Endometrium (tissue), 2 donors: ENCODE data around the gene CPSF4.

ENCODE experiments used
- FAIRE-seq: peaks from 2 replicates; lab custom pipeline; 2012; peaks lifted over from hg19 to GRCh38; lab: Jason Lieb, UNC
- donor health status: control.
- donor health status: control.

CPSF4 gene

DNA sequence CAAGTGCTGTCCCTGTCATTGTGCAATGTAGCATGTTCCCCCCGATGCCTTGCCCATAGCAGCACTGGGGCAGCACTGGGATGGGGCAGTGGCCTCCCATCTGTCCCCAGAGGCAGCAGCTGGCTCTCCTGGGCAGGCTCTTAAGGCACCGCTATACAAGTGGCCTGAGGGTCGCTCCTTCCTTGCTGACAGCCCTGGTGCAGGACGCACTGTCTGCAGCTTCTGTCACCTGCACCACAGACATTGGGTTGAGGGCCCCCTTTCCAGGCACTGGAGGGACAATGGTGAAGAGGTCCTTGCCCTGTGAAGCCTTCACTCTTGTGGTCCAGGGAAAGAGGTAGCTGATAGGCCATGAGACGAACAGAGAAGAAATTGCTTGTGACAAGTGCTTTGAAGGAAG, 10.6 kb downstream of the CPSF4 start:
- FAIRE-seq, result no peak

DNA sequence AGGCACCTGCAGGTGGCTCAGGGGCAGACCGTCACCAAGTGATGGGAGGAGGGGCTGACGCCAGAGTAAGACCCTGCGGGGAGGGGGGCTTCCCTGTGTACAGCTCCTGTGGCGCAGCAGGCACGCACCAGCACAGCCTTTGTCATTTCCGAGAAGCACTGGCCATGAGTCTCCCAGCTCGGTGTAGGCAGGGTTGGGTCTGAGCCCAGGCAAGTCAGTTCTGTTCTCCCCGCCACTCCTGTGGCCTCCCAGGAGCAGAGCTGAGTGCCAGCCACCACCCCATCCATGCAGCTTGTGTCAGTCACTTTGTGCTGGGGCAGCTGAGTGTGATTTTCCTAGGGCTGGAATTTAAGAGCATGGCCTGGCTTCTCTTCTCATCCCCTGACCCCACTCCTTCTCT, 13.2 kb downstream of the CPSF4 start:
- no peak for FAIRE-seq

DNA sequence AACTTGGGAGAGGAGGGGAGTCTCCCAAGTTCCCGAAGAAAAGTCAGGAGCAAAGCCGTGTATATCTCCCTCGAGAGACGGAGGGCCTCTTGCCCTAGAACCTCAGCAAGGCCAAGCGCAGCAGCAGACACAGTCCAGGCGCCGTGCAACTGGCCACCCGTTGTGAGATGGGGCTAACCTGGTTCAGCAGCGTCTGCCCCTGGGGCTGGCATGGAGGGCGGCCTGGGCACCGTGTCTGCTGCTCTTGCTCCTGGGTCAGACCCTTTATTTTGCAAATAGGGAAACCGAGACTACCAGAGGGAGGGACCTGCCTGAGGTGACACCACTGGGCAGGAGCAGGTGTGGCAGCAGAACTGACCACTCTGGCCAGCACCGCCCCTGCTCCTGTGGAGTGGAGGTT, 13.8 kb downstream of the CPSF4 start:
- FAIRE-seq, result no peak

DNA sequence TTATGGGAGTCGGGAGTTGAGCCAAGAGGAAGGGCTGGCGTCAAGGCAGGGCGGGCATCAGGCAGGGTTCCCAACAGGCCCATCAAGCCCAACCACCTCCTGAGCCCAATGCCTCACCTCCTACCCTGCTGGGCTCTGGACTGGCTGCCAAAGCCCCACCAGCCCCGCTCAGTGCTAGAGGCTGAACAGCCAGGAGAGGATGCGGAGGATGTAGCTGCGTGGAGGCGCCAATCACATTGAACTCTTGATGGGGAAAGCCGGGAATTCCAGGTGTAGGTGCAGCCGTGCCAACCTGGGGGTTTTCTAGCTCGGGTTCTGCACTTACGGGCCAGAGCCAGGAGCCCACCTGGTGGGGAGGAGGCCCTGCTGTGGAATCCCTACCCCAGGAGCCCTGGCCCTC, 14.4 kb downstream of the CPSF4 start:
- FAIRE-seq, result no peak

DNA sequence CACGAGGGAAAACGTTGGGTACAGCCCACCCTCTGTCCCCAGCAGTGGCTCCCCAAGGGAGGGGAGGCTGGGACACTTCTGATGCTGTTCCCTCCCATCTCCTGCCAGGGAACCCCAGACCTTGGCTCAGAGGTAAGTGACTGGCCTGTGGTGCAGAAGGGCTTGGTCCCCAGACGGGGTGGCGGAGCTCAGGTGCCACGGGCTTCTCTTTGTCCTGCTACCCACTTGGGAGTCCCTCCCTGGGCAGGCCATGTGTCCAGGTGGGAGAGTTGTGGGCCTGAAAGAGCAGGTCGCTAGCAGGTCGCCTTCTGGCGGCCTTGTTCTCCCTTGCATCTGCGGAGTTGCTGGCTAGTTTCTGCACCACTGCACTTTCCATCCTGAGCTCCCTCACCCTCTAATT, 17.1 kb downstream of the CPSF4 start:
- no peak for FAIRE-seq

DNA sequence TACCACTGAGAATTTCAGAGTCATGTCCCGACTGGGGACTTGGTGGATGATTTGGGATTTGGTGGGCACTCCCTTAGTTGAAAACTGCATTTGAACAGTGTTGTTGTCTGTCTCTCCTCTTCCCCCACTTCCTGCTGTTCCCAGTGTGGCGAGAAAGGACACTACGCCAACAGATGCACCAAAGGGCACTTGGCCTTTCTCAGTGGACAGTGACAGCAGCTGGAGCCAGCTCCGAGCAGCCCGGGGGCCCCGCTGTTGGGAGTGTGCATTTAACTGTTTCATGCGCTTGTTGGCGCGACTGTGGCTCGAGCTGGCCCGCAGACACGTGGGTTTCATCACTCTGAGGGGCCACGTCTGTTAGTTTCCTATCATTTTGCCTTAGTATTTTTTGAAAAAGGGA, 17.5 kb downstream of the CPSF4 start:
- FAIRE-seq, result no peak

DNA sequence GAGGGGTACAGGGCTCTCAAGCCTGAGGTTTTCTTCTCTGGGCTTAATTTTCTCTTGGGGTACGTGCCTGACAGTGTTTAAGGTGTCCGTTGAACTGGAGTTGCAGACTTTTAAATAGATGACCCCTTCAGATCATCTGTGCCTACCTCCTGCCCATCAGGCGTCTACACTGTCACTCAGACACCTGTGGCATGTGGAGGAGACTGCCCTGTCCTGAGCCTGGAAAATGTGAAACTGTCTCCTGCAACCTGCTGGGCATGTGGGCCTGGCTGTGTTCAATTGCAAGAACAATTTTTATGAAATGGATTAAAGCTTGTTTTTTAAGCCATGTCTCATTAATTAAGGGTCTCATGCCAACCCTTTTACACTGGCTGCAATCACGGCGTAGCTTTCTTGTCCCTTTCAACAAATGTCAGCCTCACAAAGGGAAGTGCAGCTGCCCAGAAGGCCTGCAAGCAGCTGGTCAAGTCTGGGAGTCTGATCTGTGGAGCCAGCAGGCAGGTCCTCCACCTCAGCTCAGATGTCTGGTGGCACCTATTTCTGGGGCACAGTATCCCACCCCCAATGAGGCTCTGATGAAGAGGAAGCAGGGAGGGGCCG, 18.4 kb downstream of the CPSF4 start:
- no peak for FAIRE-seq

DNA sequence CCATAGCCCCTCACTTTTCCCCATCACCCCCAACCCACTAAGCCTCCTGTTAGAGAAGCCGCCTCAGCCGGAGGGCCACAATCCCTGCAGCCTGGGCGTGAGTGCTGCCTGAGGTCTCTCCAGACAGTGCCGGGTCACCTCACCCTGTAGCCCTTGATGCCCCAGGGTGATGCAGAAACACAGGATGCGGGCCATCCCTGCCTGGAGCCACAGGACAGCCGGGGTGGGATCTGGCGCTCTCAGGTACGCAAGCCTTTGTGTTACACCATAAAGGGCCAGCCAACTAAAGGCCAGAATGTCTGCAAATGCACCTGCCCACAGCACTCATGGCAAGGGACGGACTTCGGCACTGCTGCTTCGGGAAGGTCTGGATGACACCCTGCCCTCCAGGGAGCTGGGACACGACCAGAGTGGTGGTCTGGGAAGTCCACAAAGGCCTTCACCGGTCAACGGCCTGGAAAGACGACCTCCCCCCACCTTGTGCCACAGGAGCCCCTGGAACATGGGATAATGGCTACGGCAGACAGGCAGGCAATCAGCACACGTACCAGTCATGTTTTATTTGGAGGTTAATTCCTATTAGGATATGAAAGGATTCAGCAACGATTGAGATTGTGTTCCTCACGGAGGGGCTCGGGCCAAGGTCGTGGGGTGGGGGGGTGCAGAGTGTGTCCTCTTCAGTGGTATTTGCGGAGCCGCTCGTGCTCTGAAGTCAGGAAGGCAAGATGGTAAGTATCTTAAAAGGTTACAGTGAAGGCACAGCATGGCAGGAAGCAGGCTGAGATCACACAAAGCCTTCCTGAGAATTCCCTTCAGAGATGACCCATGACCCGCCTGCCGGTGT, 19.1 kb downstream of the CPSF4 start:
- no peak for FAIRE-seq

DNA sequence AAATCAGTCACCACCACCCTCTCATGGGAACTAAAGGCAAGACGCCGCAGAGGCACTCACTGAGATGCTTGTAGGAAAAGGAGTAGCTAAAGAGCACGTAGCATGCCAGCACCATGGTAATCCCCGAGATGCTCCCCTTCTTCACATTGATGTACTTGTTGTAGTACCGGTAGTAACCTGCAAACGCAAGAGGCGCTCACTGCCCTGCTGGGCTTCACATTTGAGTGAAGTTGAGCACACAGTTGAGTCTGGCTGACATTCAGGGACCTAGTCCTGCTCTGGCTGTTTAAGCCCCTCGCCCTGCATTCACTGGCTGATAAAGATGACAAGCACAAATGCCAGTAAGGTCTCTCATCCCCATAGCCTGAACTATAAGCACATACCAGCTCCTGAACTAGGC, 20.3 kb downstream of the CPSF4 start:
- no peak for FAIRE-seq

DNA sequence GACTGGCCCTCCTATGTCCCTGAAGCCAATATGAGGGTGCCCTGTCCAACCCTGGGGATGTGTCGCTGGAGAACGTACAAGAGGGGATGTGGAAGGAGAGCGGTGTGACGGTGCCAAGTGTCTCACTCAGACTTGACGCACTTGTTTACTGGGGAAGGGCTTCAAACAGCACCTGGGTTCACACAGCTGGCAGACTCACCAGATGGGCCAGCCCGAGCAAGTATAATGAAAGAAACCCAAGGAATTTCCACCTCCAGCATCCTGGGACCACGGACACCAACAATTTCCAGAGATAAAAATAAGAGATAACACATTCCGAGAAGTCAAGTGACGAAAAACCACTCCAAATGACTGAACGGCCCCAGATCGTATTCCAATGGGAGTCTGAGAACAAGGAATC, 21.9 kb downstream of the CPSF4 start:
- FAIRE-seq, result no peak

DNA sequence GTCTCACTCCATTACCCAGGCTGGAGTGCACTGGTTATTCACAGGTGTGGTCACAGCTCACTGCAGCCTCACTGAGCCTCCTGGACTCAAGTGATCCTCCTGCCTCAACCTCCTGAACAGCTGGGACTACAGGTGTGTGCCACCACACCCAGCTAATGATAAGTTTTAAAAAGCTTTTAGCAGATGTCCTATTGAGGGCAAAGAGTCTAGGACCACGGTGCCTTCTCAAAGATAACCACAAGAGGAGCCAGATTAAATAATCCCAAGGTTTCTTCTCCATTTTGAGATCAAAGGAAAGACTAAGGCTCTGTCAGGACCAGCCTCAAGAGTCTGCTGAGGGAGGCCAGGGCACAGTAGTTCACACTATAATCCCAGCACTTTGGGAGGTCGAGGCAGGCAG, 22.5 kb downstream of the CPSF4 start:
- FAIRE-seq, result no peak

DNA sequence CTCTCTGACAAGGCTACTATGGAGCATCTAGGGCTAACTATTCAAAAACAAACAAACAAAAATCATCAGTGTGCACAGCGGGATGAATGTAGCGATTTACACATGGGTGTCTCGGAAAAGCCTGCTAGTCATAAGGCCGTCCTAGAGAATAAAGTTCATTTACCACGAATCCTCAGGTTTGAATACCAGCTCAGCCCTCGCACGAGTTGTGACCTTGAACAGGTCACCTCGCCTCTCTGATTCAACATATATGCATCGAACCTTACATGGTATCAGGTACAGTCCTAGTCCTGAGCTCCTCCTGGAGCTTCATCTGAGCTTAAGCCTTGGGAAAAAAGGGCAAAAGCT, 26.7 kb downstream of the CPSF4 start:
- no peak for FAIRE-seq

DNA sequence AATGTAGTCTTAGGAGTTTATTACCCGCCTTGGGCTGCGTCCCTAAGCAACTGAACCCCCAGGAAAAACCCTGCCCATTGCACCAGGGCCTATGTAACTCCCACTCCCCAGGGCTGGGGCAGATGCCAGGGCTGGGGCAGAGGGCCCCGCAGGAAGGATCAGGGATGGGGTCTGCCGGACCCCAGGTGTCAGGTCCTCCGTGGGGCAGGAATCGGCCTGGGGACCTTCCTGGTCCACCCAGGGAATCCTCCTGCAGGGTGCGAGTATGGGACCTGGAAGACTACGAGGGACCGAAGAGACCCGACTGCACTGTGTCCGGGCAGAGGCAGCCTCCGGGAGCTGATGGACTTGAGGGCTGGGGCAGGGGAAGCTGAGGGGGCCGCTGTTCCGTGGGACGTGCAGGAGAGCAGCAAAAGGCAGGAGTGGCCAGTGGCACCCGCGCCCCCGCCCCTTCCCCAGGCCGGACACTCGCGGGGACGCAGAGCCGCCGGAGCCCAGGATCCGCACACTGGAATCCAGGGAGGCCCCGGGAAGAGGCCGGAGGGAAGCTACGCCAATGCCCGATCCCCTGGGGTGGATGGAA, 29.7 kb downstream of the CPSF4 start:
- FAIRE-seq, result no peak

DNA sequence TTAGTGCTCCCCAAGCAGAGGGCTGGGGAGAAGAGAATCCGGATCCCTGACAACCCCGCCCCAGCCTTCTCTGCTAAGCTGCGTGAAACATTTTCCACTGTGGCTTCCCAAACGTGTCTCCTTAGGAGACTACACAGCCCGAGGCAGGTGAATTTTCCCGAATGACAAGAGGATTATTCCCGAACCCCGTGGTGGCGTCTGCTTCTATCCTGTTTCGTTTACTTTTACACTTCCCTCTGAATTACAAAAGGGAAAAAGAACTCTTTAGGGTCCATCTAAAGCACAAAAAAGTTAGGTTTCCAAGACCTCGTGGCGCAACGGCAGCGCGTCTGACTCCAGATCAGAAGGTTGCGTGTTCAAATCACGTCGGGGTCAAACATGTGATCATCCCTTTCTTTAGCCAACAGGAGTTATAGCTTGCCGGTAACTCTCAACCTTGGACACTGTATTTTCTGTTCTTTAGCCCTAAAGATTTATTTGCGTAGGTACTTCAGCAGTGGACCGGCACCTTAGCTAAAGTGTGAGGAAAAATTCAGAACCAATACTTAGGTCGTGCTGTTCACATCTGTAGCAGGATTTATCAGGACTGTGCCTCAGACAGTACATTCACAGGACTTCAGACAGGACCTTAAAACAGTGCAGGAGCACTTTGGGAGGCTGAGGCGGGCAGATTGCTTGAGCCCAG, 30.8 kb downstream of the CPSF4 start:
- FAIRE-seq, result no peak

DNA sequence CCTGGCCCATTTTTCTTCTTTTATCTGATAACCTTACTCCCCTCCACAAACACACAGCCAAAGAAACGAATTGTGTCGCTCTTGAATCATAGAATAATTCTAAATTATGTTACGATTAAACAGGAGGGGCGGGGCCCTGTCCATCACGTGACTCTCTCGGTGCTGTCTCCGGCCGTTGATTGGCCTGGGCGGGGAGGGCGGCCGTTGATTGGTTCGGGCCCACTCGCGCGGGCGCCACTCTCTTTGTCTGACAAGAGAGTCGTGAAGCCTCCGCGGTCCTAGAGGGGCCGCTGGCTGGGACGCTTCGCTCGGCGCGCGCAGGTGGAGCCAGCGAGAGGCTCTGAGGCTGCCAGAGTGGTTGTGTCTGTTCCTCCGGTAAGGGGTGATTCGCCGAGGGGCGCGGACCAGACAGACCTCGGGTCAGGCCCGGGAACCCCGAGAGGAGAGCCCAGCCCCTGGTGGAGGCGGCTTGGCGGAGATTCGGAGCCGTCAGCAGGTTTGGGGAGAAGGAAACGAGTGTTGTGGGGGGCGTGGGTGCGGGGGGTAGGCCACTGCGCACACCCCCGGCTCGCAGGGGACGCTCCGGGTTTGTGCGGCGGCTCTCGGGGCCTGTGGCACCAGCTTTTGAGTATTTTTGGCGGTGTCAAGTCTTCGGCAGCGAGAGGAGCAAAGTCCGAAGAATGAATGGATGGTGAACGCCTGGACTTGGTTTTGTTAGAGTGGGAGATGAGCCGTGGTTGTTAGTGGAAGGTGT, 34.0 kb downstream of the CPSF4 start, which contains the start of gene ZNF789:
TSS of gene ZNF789 (plus strand) at position 330 of the 754 bp plus-strand sequence. CDS start 3,567 bp downstream, outside the sequence.
- peak; percentile 99 for FAIRE-seq

DNA sequence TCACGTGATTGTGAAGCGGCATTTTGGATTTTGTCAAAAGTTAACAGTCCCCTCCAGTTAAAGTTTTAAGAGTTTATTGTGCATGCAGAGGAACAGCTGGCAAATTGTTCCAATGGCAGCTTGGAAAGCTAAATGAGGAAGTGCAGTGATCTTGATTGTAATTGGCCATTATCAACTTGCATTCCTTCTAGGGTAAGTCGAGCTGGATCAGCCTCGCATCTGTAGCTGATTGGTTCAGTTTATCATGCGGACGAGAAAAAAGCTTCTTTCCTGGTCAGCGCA, 34.5 kb downstream of the CPSF4 start:
- FAIRE-seq, result no peak

DNA sequence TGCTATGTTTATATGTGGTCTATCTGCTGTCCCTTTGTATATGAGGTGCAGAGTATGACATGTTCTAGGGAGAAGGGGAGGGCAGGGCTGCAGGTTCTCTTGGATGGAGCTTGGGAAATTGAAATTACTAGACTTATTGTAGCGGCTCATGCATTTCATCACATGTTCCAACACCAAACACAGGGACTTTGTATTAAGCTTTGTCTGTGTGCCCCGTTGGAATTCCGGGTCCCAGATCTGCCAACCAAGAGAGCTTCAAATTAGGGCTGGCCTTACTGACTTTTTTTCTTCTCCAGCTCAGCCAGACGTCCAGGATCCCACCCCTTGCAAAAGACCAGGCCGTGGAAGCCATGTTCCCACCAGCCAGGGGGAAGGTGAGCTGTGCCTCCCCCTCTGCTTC, 37.4 kb downstream of the CPSF4 start:
- FAIRE-seq, result no peak

DNA sequence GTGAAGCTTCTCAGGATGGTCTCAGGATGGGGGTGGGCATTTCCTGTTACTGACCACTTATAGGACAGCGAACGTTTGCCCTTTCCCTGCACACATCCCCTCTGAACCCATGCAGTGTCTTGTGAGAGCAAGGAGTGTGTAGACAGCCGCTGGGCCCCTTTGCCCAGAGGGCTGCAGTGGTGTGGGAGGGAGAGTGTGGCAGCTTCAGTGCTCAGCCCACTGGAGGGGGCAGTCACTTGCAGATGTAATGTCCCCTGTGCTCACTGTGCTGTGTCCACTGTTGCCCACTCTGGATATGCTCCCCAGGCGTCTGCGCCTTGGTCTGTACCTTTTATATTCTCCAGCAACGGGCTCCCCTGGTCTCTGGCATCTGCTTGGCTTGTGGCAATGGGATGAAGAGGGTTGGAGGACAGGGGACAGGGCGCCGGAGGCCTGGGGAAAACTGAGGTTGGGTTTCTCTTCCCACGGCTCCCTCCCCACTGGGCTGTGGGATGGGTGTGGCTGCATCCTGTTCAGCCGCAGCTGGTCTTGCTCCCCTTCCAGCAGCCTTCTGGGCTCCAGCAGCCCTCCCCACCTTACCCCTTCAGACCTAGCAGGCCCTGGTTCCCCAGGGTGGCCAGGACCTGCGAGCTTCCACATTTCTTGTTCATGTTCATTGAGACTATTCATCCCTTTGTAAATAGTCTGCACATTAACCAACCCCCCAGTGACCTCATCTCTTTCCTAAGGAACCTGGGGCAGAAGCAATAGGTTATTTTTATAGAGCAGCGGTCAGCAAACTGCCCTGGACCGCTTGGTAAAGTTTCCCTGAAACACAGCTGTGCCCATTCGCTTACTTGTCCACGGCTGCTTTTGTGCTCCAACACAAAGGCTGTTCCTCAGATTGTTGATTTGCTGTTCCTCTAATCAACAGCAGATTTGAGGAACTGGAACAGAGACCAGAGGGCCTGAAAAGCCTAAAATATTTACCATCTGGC, 40.0 kb downstream of the CPSF4 start:
- FAIRE-seq, result no peak

DNA sequence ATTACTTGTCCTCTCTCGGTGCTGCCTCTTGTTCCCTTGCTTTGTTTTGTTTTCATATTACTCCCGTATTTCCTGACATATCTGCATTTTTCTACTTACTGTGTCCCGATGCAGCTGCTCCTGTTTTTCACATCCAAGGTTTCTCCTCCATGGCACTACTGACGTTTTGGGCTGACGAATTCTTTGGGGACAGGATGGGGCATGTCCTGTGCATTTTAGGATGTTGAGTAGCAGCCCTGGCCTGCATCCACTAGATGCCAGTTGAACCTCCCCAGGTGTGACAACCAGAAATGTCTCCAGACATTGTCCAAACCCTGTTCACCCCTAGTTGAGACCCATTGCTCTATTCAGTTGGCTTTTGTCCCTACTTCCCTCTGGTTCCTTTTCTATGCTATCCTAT, 46.4 kb downstream of the CPSF4 start:
- FAIRE-seq, result no peak

DNA sequence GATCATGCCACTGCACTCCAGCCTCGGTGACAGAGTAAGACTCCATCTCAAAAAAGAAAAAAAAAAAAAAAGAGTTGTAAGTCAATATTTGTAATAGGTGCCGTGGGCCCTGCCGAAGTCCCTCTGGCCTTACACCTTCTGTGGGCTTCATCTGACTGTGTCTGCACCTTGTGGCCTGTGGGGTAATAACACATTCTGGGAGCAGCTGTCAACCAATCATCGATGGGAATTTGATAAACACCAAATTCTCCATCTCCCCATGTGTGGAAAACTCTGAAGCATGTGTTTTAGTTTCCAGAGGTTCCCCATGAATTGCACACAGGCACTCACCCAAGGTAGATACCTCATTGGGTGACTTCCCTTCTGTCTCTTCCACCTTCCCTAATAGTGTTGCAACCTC, 50.5 kb downstream of the CPSF4 start:
- FAIRE-seq, result no peak

DNA sequence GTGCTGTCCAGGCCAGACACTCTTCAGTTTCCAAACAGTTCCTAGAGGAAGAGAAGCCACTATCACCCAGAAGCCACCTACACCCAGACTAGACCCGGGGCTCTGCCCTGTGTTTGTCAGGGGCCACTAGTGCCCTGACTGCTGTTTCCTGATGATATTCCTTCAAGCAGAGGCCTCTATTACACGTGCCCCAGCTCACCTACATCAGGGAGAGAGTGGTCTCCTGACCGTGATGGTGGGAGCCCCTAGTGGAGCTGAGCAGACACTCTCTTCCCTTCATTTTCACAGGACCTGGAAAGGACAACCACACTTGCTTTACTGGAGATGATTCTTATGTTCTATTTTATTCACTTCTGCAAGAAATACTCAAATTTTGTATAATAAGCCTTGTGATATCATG, 52.1 kb downstream of the CPSF4 start:
- no peak for FAIRE-seq
